Placental epithelial cell (primary cell): ENCODE measurements around the gene C12orf57. TPM values are rescaled to one million over a fixed set of nuclear protein-coding genes. Genes with fewer than 3 reads are reported as not detected.

ENCODE experiments used
- small RNA-seq: library from RNA; depleted of rRNA; stranded (forward); fragments of <200 nt; gene quantifications from one replicate; pipeline ENCODE3, GENCODE V24; 2012
- total RNA-seq: library from RNA; depleted of rRNA; stranded (reverse); fragments of >200 nt; gene quantifications from 2 replicates; pipeline ENCODE4 v1.2.3, GENCODE V29; 2012

Gene C12orf57
- total RNA-seq, result 72.8 and 133 TPM in 2 replicates

GRCh38 chr12:6943722-6944380, at the start of gene C12orf57, which contains the start of gene RNU7-1:
Gene C12orf57 (plus strand): TSS chr12:6944022. CDS start chr12:6944122, 100 bp downstream.
Gene RNU7-1 (plus strand): TSS chr12:6943816.

GRCh38 chr12:6904280-6905276, 39.2 kb upstream of the C12orf57 start, which contains the start of gene LRRC23:
Gene LRRC23 (plus strand): TSS chr12:6904822. CDS start chr12:6905634, 812 bp downstream.

GRCh38 chr12:6914246-6914946, 29.4 kb upstream of the C12orf57 start, which contains the start of gene ENO2:
Gene ENO2 (plus strand): TSS chr12:6914580. CDS start chr12:6915833, 1,253 bp downstream.

GRCh38 chr12:6927379-6928021, 16.3 kb upstream of the C12orf57 start, which contains the start of gene ATN1:
Gene ATN1 (plus strand): TSS chr12:6927959. CDS start chr12:6934002, 6,043 bp downstream.

GRCh38 chr12:6950811-6951540, 7.2 kb downstream of the C12orf57 start, which contains the start of gene PTPN6:
Gene PTPN6 (plus strand): TSS chr12:6951356. CDS start chr12:6951513, 157 bp downstream.

Small RNA genes lying within 50 kb of the gene (small RNA-seq; reads per million reads assigned to genes)
- gene MIR141 (767 reads per million, percentile 99 among the genes with 10 or more reads in this experiment), gene MIR200C (11,682 reads per million, percentile 100 among the genes with 10 or more reads in this experiment), gene RNU7-1 (not detected), gene SCARNA12 (3.2 reads per million, percentile 86 among the genes with 10 or more reads in this experiment)

Other genes starting within 250 kb of the C12orf57 start
- gene PIANP, start 243.2 kb upstream of the C12orf57 start, total RNA-seq, result not detected in 2 replicates
- 48.4 and 50.3 TPM in 2 replicates for gene COPS7A, start 220.0 kb upstream of the C12orf57 start, total RNA-seq
- 117 and 212 TPM in 2 replicates for gene MLF2, start 190.9 kb upstream of the C12orf57 start, total RNA-seq
- 70.4 and 99.3 TPM in 2 replicates for gene PTMS, start 177.7 kb upstream of the C12orf57 start, total RNA-seq
- gene LAG3, start 171.5 kb upstream of the C12orf57 start, total RNA-seq, result 0.11 and 0.39 TPM in 2 replicates
- 0.98 and 1.2 TPM in 2 replicates for gene CD4, start 154.5 kb upstream of the C12orf57 start, total RNA-seq
- gene GPR162, start 122.2 kb upstream of the C12orf57 start, total RNA-seq, result 0.11 and 3.1 TPM in 2 replicates
- gene P3H3, start 115.6 kb upstream of the C12orf57 start, total RNA-seq, result 47.1 and 86.8 TPM in 2 replicates
- 0.65 and 3.1 TPM in 2 replicates for gene GNB3, start 103.1 kb upstream of the C12orf57 start, total RNA-seq
- gene CDCA3, start 92.7 kb upstream of the C12orf57 start, total RNA-seq, result 7.9 and 13.8 TPM in 2 replicates
- 69.5 and 126 TPM in 2 replicates for gene USP5, start 91.9 kb upstream of the C12orf57 start, total RNA-seq
- 461 and 897 TPM in 2 replicates for gene TPI1, start 76.5 kb upstream of the C12orf57 start, total RNA-seq
- gene SPSB2, start 70.7 kb upstream of the C12orf57 start, total RNA-seq, result 8.8 and 12.6 TPM in 2 replicates
- gene LRRC23, start 39.2 kb upstream of the C12orf57 start, total RNA-seq, result 8.2 and 21.6 TPM in 2 replicates
- gene ENO2, start 29.4 kb upstream of the C12orf57 start, total RNA-seq, result 0.76 and 1.6 TPM in 2 replicates
- 12.7 and 23.2 TPM in 2 replicates for gene ATN1, start 16.1 kb upstream of the C12orf57 start, total RNA-seq
- not detected in 2 replicates for gene RNU7-1, start 206 bp upstream of the C12orf57 start, total RNA-seq
- 21.2 and 25.1 TPM in 2 replicates for gene PTPN6, start 7.3 kb downstream of the C12orf57 start, total RNA-seq
- 142 and 192 TPM in 2 replicates for gene PHB2, start 26.6 kb downstream of the C12orf57 start, total RNA-seq
- 24.7 and 26.0 TPM in 2 replicates for gene EMG1, start 26.9 kb downstream of the C12orf57 start, total RNA-seq
- gene LPCAT3, start 74.5 kb downstream of the C12orf57 start, total RNA-seq, result 18.8 and 33.6 TPM in 2 replicates
- 0.87 and 6.7 TPM in 2 replicates for gene C1S, start 116.7 kb downstream of the C12orf57 start, total RNA-seq
- gene C1R, start 148.4 kb downstream of the C12orf57 start, total RNA-seq, result 1.1 and 1.6 TPM in 2 replicates
- 23.9 and 35.7 TPM in 2 replicates for gene C1RL, start 165.2 kb downstream of the C12orf57 start, total RNA-seq
- 0.39 TPM in 1 of 2 replicates, not detected in the other for gene RBP5, start 184.9 kb downstream of the C12orf57 start, total RNA-seq
- gene CLSTN3, start 186.3 kb downstream of the C12orf57 start, total RNA-seq, result 39.4 and 45.5 TPM in 2 replicates
- 22.0 and 23.7 TPM in 2 replicates for gene PEX5, start 245.7 kb downstream of the C12orf57 start, total RNA-seq